K562 (cell line): ENCODE data around the gene FAM53B. TPM values are rescaled to one million over a fixed set of nuclear protein-coding genes. Genes with fewer than 3 reads are reported as not detected.

Experiments used
- CBX8 ChIP-seq: fragments of 200-600 bp; sonication (generic); IDR thresholded peaks from 2 replicates; pipeline ENCODE4 v1.6.1; 2012; ENCODE audit warnings: borderline replicate concordance, mixed run types, low read depth, mild to moderate bottlenecking, moderate library complexity, mixed read lengths, low read length, control low read depth, inconsistent platforms; ENCODE audit not compliant: poor library complexity, severe bottlenecking; ENCODE audit errors: extremely low read depth
- CC2D1A ChIP-seq: fragments of 450-650 bp; IDR thresholded peaks from 2 replicates; pipeline ENCODE4 v1.6.1; 2017; ENCODE audit warnings: mild to moderate bottlenecking
- CCNT2 ChIP-seq: IDR thresholded peaks from 2 replicates; pipeline ENCODE4 v1.6.1; 2011; ENCODE audit warnings: borderline replicate concordance, low read depth, mild to moderate bottlenecking, moderate library complexity, mixed read lengths, low read length; ENCODE audit not compliant: insufficient read length; ENCODE audit errors: extremely low read depth
- ELF4 ChIP-seq: fragments of 450-650 bp; formaldehyde crosslinking; IDR thresholded peaks from 2 replicates; pipeline ENCODE4 v1.4.0; 2022; ENCODE audit warnings: missing genetic modification characterization
- MBD1 ChIP-seq: fragments of 250-450 bp; sonication (Bioruptor Pico); IDR thresholded peaks from 2 replicates; pipeline ENCODE4 v1.8.0; 2022; ENCODE audit warnings: inconsistent platforms
- NRF1 ChIP-seq, 2 experiments: fragments of 450-650 bp; IDR thresholded peaks in 1 of 2; conservative IDR thresholded peaks in 1 of 2; 2 replicates each; pipeline ENCODE4 v1.6.1; 2014; ENCODE audit warnings: mild to moderate bottlenecking in 2 of 2
- PHF8 ChIP-seq: fragments of 200-600 bp; sonication (generic); IDR thresholded peaks from 2 replicates; pipeline ENCODE4 v1.6.1; 2012; ENCODE audit warnings: mixed run types, mild to moderate bottlenecking, inconsistent platforms, low read length, moderate library complexity, borderline replicate concordance
- RNF2 ChIP-seq: sonication (generic); IDR thresholded peaks from 2 replicates; pipeline ENCODE4 v1.6.1; 2016
- RNF219 ChIP-seq: fragments of 250-450 bp; sonication (Bioruptor Pico); IDR thresholded peaks from 2 replicates; pipeline ENCODE4 v1.5.0; 2022; ENCODE audit warnings: mild to moderate bottlenecking
- SMARCC2 ChIP-seq: fragments of 450-650 bp; IDR thresholded peaks from 2 replicates; pipeline ENCODE4 v1.6.1; 2017; ENCODE audit warnings: antibody characterized with exemption, moderate library complexity, mild to moderate bottlenecking, low read depth
- ZC3H11A ChIP-seq: IDR thresholded peaks from 2 replicates; pipeline ENCODE4 v1.6.1; 2012; ENCODE audit warnings: low read depth, low read length, improper control_type of control experiment
- ZNF217 ChIP-seq: sonication (generic); formaldehyde crosslinking; IDR thresholded peaks from 2 replicates; pipeline ENCODE4 v1.8.0; 2022; ENCODE audit warnings: mild to moderate bottlenecking, missing genetic modification reagents
- ZNF449 ChIP-seq: fragments of 250-450 bp; sonication (Bioruptor Pico); IDR thresholded peaks from 2 replicates; pipeline ENCODE4 v1.8.0; 2022; ENCODE audit warnings: moderate library complexity, mild to moderate bottlenecking, inconsistent platforms
- polyA plus RNA-seq, 8 experiments: library from polyadenylated mRNA; depleted of rRNA in 4 of 8; stranded (reverse) in 5 of 8; unstranded in 3 of 8; fragments of >200 nt; fragmentation: Nextera tagmentation in 2 of 8; fragmentation: Illumina TruSeq in 1 of 8; extraction: Ambion mirVana in 2 of 8; extraction: Trizol in 1 of 8; gene quantifications; 2 replicates each; pipeline versions ENCODE4 v1.2.1 to v1.2.3, GENCODE V29; 2011 to 2014; ENCODE audit warnings: inconsistent platforms in 1 of 8, missing spikeins in 1 of 8
- total RNA-seq, 7 experiments: library from RNA; depleted of rRNA in 6 of 7; stranded (reverse); fragments of >200 nt in 6 of 7; fragmentation: Illumina TruSeq in 2 of 7; extraction: Trizol in 2 of 7; gene quantifications; 2 replicates each; pipeline versions ENCODE4 v1.2.1 to v1.2.3, GENCODE V29; 2011 to 2021; ENCODE audit warnings: low replicate concordance in 1 of 7

The FAM53B gene
- total and polyA plus RNA-seq, 9 of the 15 experiments (the other 6 are each of a cell fraction or from before 2014, with no cell fraction given), result 0.03 to 16.5 (median 5.0) TPM

GRCh38 chr10:124717911-124718741, 26.1 kb downstream of the FAM53B start (continued):
- peak; percentile 83; the same call in 1 of the 2 replicates for TF ChIP-seq RNF2
- TF ChIP-seq CC2D1A, result peak; percentile 95; the same call in 1 of the 2 replicates
- no peak for TF ChIP-seq ZC3H11A
- peak; percentile 74 for TF ChIP-seq CCNT2
- TF ChIP-seq MBD1 (CRISPR knock-in tag), result no peak
- no peak for TF ChIP-seq RNF219
- no peak for TF ChIP-seq ZNF217 (CRISPR knock-in tag)
- 0 out of 2 replicates have a peak, but pooled peaks have one; percentile 69 for TF ChIP-seq SMARCC2
- TF ChIP-seq ZNF449 (CRISPR knock-in tag), result peak; percentile 67; the same call in 1 of the 2 replicates
- 0 out of 4 replicates have a peak, but pooled peaks of 1 of the 2 experiments have one; percentile 20 for TF ChIP-seq NRF1 (conservative IDR thresholded peaks at IDR 0.05 in 1 of 2, IDR thresholded peaks at IDR 0.05 in 1 of 2)
- no peak for TF ChIP-seq CBX8
- no peak for TF ChIP-seq PHF8
- 0 out of 2 replicates have a peak, but pooled peaks have one; percentile 32 for TF ChIP-seq ELF4 (CRISPR knock-in tag)
